GM15510 (cell line): ENCODE data around the gene CERS6.

Experiments used
- POLR2A ChIP-seq: IDR thresholded peaks from 3 replicates; pipeline ENCODE4 v1.6.1; 2011; ENCODE audit warnings: borderline replicate concordance; ENCODE audit not compliant: insufficient read length; ENCODE audit errors: extremely low read depth

Gene CERS6

DNA sequence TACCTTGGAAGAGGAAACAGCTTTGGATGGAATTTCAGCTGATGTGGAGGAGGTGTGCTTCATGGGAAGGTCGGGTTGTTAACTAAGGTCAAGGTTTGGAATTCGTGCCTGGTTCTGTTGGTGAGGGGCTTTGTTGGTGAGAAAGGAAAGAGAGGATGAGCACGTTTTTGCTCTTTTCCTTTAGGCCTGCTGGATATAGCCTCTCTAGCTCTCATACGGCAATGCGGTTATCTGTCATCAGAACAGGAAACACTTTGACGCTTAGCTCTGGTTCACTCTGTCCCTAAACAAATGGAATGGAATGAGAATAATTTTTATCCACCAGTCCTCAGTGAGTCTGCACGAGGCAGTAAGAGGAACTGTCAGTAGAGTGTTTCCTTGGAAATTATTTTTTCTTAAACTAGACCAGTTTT, 176.6 kb downstream of the CERS6 start:
- no peak for TF ChIP-seq POLR2A

DNA sequence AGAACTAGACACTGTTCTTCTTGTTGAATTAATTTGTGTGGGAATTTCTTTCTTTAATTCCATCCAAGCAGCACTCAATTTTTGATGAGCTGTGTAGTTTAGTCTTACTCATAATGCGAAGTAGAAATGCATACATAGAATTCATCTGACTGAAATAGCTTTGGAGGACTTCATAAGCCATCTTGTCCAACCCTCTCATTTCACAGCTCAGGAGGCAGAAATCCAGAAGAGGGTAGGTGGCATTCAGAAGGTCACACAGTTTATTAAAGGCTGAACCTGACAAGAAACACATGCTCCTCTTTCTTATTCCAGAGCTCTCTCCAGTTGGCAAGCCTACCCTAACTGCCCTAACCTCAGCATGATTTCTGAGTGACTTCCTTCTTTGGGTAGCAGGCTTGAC, 177.1 kb downstream of the CERS6 start:
- no peak for TF ChIP-seq POLR2A

DNA sequence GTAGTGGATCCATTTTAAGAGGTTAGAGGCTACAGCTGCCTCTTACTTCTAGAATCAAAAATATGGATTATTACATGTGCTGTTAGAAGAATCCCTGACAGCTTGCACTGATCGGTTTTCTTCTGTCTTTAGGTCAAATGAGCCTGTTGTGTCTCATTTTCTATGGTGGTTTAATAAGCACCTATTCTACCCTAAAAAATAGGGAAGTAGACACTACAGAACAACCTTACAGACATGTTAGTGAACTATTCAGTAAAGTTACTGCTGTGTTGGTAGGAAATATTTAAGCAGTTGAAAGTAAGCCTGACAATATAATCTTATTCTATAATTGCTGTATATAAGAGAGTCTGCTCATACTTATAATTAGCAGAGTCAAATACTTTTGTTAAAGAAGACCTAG, 177.8 kb downstream of the CERS6 start:
- TF ChIP-seq POLR2A: no peak

DNA sequence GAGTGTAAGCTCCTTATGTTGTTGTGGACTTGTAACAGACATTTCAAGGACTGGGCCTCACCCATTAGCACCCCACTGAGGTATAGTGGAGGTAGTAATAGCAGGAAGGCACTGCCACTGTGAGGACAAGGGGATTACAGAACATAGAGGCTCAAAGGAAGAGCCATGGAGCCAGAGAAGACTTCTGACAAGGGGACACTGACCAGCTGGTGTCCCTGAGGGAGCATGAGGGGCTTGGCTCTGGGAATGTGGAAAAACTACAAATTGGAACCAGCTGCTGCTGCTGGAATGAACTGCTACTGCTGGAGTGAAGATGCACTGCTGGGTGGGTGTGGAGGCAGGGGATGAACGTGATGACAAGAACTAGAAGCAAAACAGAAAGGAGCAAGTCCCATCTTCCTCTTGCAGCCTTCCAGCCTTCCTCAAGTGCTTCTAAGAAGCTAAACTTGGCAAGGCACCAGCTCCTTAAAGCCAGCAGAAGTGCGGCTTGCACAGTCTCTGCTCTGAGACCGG, 179.0 kb downstream of the CERS6 start:
- TF ChIP-seq POLR2A: no peak

DNA sequence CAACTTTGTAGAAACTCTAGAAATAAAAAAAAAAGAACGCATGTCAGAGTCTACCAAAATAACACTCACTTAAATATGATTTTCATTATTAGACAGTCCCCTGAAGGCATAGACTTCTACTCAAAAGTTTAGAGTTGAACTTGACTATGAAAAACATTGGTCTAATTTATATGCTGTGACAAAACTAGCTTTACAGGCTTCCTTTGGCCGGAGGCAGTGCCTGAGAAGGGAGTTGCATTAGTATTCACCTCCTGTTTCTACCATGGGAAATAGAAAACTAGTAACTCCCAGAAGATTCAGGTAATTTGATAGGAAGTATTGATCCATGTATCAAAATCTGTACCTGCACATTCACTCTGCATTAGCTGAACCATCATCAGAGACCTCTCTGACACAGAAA, 182.9 kb downstream of the CERS6 start:
- TF ChIP-seq POLR2A: no peak

DNA sequence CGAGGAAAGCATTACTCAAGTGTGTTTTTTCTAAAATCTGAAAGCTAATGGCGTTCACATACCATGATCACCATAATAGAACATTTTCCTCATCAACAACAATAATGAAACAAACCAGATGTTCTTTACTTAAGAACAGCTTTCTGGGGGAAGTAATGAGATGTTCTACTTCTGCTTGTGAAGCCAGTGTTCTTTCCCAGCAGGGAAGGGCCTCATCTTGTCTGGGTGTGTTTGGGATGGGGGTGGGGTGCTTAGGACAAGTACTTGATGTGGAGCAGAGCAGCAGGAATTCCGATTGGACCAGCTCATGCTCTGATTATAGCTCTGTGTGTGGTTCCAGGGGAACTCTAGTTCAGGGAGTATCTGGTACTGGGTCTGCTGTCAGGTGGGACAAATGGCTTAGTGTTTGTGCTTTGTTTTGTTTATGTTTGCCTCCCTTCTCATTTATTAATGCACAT, 183.4 kb downstream of the CERS6 start:
- no peak for TF ChIP-seq POLR2A

DNA sequence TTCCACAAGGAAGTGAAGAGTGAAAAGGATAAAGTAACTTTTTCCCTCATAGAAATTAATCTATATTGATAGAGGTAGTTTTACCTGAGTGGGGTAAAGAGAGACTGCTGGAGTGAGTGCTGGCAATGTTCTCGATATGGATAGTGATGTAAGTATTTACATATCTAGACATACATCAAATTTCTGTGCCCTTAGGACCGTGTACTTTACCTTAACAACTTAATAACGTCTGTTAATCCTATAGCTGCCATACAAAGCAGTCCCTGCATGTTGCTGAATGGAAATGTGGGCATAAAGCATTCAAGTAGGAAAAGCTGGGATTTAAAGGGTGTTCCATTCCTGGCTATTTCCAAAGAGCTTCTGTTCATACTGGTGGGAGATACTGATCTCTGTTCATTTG, 184.0 kb downstream of the CERS6 start:
- no peak for TF ChIP-seq POLR2A

DNA sequence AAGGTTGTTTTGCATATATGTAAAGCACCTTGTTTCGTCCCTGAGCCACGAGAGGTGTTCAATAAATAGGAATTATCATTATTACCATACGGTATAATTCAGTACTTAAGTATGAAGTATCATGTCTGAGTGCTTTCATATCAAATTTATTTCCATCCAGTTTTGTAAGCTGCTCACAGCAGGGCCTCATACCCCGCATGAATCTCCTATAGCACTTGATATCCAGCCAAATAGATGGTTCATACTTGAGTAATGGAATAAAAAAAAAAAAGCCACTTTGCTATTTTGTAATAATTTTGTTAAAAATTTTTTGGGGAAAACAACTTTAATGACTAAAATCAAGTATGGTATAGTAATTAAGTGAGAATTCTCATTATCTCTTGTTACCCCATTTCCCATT, 185.6 kb downstream of the CERS6 start:
- no peak for TF ChIP-seq POLR2A

DNA sequence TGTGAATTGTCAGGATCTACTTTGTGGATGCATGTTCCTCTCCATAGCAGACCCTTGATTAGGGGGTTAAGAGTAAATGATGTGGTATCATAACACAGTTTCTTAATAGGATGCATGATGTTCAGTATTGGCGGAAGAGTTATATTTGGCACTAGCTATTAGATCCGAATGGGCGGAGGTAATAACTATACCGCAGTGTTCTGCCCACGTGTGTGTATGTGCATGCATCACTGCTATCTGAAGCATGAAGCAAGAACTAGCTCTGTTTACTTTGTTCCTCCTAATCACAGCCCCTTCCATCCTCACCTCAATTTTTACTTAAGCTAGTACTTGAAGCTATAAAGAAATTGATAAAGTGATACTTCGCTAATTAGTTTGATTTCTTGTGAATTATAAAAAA, 186.8 kb downstream of the CERS6 start:
- TF ChIP-seq POLR2A: no peak

DNA sequence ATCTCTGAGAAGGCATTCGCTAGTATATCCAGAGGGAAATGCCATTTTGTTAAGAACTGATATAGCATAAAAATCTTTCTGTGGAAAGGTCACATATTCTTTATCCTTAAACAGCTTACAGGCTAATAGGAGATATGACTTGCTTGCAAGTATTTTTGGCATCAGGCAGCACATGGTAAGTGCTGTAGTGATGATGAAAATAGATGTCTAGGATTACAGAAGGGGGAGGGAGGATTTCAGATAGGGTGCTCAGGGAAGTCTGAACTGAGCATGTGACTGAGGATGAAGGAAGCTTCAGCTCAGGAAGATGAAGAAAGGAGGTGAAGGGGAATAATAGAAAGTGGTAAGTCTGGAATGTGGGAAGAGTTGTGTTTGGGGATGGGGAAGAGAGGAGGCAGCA, 187.9 kb downstream of the CERS6 start:
- TF ChIP-seq POLR2A: no peak

DNA sequence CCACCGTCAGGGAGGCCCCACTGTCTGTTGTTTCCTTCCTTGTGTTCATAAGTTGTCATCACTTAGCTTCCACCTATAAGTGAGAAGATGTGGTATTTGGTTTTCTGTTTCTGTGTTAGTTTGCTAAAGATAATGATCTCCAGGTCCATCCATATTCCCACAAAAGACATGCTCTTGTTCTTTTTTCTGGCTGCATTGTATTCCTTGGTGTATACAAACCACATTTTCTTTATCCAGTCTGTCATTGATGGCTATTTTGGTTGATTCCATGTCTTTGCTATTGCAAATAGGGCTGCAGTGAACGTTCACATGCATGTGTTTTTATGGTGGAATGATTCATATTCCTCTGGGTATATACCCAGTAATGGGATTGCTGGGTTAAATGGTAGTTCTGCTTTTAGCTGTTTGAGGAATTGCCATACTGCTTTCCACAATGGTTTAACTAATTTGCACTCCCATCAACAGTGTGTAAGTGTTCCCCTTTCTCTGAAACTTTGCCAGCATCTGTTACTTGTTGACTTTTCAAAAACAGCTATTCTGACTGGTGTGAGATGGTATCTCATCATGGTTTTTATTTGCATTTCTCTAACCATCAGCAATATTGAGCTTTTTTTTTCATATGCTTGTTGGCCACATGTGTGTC, 189.7 kb downstream of the CERS6 start:
- TF ChIP-seq POLR2A: no peak

DNA sequence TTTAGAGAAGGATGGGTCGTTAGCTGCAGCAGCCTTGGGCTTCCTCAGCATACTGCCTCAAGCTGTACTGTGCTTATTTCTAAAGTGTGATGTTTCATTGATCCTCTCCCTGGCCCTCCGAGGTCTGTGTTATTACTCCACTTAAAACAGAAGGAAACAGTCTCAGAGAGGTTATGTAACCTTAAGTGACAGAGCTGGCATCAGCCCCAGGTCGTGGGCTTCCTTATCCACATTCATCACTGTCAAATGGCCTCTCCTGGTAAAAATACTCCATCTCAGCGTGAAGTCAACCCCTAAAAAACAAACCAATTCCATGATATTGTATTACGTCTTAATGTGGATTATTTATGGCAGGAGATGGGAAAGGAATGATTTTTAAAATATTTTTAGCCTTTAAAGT, 193.0 kb downstream of the CERS6 start:
- TF ChIP-seq POLR2A: no peak

DNA sequence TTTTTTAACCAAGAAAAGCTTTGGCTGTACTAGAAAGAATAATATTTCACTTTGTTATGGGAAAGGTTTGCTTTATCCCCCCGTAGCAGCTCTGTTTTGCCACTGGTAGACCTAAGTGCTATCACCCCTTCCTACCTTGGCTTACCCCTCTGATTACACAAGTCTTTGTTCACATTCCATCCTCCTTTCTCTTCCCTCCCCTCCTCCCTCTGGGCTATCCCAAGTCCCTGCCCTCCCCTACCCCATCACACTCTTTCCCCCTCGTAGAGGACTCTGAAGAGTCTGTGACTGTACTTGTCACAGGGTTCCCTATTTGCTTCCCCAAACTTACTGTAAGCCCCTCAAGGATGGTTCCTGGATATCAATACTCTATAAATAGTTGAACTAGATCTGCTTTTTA, 193.5 kb downstream of the CERS6 start:
- no peak for TF ChIP-seq POLR2A

DNA sequence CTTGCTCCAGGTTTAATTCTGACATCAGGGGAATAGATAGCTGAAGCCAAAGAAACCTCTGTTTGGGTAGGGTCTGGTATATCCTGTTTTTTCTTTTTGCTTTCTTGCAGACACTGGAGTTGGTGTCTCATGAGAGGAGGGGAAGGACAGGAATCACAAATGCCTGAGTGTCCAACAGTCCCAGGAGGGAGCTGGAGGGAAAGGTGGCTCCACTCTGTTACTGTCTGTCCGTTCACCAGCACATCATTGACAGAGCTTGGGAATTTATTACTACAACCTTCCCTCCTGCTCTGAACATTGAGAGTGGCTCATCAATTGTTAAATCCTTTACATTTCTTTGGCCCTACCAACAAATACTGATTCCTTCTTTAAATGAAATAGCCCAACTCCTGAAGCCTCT, 194.1 kb downstream of the CERS6 start:
- TF ChIP-seq POLR2A: no peak

DNA sequence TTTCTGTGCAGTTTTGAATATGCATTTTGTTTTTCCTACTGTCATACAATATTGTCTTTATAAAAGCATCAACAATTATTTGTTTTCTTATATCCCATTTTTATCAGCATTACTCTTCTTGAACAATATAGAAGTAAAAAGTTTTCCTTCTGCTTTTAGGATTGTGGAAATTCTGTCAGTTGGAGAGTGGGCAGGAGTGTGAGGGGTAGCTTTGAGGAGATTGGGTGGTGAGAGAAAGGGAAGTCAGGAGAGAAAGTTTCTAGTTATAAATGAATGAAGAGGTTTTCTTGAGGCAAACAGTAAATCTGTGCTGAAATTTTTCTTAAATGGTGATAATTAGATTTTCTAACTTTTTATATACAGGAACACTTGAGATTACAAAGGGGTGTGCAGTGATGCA, 194.7 kb downstream of the CERS6 start:
- no peak for TF ChIP-seq POLR2A

DNA sequence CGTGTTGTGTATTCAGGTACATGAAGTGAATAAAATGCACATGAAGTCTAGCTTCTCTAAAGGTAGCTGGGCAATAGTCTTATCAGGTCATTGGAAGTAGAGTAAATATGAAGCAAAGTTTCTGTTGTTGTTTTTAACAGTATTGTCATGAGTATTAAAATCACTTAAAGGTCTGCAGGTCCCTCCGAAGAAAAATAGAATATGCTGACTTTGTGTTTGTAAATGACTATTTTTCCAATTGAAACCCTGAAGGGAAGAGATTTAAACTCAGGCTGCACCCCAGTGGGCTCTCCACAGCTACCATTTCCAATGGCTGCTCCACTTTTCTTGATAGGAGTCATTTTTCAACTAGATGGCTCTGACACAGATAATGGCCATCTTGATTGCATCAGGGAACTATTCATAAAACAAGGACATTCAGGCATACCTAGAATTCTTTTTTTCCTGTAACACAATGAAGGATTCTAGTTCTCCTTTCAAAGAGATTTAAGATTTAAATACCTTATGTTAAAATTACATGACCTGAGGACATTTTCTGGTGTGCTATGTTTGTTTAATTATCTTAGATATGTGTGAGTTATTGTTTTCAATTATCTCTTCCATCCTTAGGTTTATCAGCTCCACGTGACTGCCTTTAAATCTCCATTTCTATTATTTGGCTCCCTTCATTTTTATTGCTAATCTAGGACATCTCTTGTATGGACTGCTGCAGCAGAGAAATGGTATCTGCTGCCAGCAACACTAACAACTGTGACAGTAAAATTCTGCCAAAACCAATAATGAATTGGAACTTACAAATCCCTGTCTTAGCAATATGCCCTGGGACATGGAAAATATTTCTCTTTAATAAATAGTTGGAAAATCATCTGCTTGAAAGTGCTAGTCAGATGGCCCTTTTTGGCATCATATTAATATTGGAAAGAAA, 197.2 kb downstream of the CERS6 start:
- no peak for TF ChIP-seq POLR2A
